ENCODE results near the gene JARID2.

The JARID2 gene

GRCh38 chr6:15527838-15528617, 282.2 kb downstream of the JARID2 start:
- TF ChIP-seq REST (IDR thresholded peaks at IDR 0.05; ENCODE audit: insufficient read depth in 1 of 2, low read depth in 2 of 2, low read length in 2 of 2), result no peak
- no peak for TF ChIP-seq FOXP2 (optimal IDR thresholded peaks at IDR 0.05; ENCODE audit: borderline replicate concordance, extremely low read depth, extremely low read length, insufficient read depth)
- no peak for TF ChIP-seq SIN3A (IDR thresholded peaks at IDR 0.05; ENCODE audit: borderline replicate concordance, insufficient read depth, low read length)
- no peak for TF ChIP-seq TAF1 (IDR thresholded peaks at IDR 0.05; ENCODE audit: borderline replicate concordance, insufficient read depth, low read length)
- no peak for TF ChIP-seq POLR2AphosphoS5 (IDR thresholded peaks at IDR 0.05; ENCODE audit: low read depth, low read length)

- TF ChIP-seq TAF1 (IDR thresholded peaks at IDR 0.05; ENCODE audit: borderline replicate concordance, insufficient read depth, low read length) (no peak), FOXP2 (optimal IDR thresholded peaks at IDR 0.05; ENCODE audit: borderline replicate concordance, extremely low read depth, extremely low read length, insufficient read depth) (no peak), POLR2AphosphoS5 (IDR thresholded peaks at IDR 0.05; ENCODE audit: low read depth, low read length) (no peak), REST (IDR thresholded peaks at IDR 0.05; ENCODE audit: insufficient read depth in 1 of 2, low read depth in 2 of 2, low read length in 2 of 2) (no peak), SIN3A (IDR thresholded peaks at IDR 0.05; ENCODE audit: borderline replicate concordance, insufficient read depth, low read length) (no peak)
Measured at GRCh38 chr6:15528870-15529269, 283.0 kb downstream of the JARID2 start.

- TF ChIP-seq SIN3A (IDR thresholded peaks at IDR 0.05; ENCODE audit: borderline replicate concordance, insufficient read depth, low read length) (no peak), FOXP2 (optimal IDR thresholded peaks at IDR 0.05; ENCODE audit: borderline replicate concordance, extremely low read depth, extremely low read length, insufficient read depth) (no peak), TAF1 (IDR thresholded peaks at IDR 0.05; ENCODE audit: borderline replicate concordance, insufficient read depth, low read length) (no peak), REST (IDR thresholded peaks at IDR 0.05; ENCODE audit: insufficient read depth in 1 of 2, low read depth in 2 of 2, low read length in 2 of 2) (no peak), POLR2AphosphoS5 (IDR thresholded peaks at IDR 0.05; ENCODE audit: low read depth, low read length) (no peak)
Measured at GRCh38 chr6:15530411-15530810, 284.5 kb downstream of the JARID2 start.

GRCh38 chr6:15531973-15532372, 286.1 kb downstream of the JARID2 start:
- TF ChIP-seq TAF1 (IDR thresholded peaks at IDR 0.05; ENCODE audit: borderline replicate concordance, insufficient read depth, low read length) (no peak), SIN3A (IDR thresholded peaks at IDR 0.05; ENCODE audit: borderline replicate concordance, insufficient read depth, low read length) (no peak), REST (IDR thresholded peaks at IDR 0.05; ENCODE audit: insufficient read depth in 1 of 2, low read depth in 2 of 2, low read length in 2 of 2) (no peak), POLR2AphosphoS5 (IDR thresholded peaks at IDR 0.05; ENCODE audit: low read depth, low read length) (no peak), FOXP2 (optimal IDR thresholded peaks at IDR 0.05; ENCODE audit: borderline replicate concordance, extremely low read depth, extremely low read length, insufficient read depth) (no peak)
